Measurements from ENCODE around the gene FCAR.
"Not testable (repeated sequence)": the region's sequence is repeated elsewhere in the genome, so short reads cannot be mapped to it uniquely, and the experiment has no call there.

The FCAR gene

DNA sequence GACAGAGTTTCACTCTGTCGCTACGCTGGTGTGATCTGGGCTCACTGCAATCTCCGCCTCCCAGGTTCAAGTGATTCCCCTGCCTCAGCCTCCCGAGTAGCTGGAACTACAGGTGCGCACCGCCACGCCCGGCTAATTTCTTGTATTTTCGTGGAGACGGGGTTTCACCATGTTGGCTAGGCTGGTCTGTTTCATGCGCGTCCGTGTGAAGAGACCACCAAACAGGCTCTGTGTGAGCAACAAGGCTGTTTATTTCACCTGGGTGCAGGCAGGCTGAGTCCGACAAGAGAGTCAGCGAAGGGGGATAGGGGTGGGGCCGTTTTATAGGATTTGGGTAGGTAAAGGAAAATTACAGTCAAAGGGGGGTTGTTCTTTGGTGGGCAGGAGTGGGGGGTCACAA lies 20.1 kb downstream of the FCAR start:
- not testable (repeated sequence) for DNase-seq (ENCODE audit: low read depth, low spot score)

DNA sequence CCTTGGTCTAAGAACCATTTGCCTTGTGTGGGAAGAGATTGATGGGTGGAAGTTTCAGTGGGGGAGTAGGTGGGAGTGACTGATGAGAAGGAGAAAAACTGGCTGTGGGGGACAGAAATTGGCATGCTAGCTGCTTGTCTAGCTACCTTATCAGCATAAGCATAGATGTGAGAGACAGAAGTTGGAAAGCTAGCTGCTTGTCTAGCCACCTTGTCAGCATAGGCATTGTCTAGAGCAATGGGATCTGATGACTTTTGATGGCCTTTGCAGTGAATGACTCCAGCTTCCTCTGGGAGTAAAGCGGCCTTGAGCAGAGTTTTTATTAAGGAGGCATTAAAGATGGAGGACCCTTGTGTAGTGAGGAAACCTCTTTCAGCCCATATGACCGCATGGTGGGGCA lies 22.0 kb downstream of the FCAR start:
- no peak for DNase-seq (ENCODE audit: low read depth, low spot score)

DNA sequence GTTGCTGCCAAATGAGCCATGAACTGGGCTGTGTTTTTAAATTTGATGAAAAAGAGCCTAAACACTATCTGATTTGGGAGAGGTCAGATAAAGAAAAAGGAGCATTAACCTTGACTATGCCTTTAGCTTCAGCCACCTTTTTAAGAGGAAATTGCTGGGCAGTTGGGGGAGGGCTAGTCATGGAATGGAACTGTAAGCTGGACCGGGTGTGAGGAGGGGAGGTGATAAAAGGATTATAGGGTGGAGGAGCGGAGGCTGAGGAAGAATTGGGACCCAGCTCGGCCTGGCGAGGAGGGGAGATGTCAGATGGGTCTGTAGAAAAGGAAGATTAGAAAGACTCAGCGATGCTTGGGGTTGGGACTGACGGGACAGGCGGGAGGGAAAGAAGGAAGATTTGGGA lies 24.6 kb downstream of the FCAR start:
- not testable (repeated sequence) for DNase-seq (ENCODE audit: low read depth, low spot score)

DNA sequence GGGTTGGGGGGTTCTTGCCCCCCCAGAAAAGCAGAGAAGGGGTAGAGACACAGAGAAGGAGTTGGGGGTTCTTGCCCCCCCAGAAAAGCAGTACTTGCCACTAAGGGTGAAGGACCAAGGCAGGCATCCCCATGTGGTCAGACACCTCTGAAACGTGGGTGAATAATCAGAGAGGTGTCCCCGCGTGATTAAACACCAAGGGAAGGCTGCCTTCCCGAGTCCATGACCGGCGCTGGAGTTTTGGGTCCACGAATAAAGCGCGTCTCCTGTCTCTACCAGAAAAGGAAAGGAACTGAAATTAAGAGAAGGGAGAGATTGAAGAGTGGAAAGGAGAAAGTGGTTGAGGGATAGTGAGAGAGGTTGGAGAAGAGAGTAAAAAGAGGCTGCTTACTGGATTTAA lies 25.6 kb downstream of the FCAR start:
- not testable (repeated sequence) for DNase-seq (ENCODE audit: low read depth, low spot score)

DNA sequence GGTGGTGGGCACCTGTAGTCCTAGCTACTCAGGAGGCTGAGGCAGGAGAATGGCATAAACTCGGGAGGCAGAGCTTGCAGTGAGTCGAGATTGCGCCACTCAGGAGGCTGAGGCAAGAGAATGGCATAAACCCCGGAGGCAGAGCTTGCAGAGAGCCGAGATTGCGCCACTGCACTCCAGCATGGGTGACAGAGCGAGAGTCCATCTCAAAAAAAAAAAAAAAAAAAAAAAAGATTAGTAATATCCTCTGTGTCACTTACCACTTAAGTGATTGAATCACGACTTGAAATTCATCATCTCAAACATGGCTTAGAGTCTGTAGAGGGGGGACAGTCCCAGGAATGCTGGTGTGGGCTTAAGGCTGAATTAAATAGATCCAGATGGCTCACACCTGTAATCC lies 27.1 kb downstream of the FCAR start:
- not testable (repeated sequence) for DNase-seq (ENCODE audit: low read depth, low spot score)

DNA sequence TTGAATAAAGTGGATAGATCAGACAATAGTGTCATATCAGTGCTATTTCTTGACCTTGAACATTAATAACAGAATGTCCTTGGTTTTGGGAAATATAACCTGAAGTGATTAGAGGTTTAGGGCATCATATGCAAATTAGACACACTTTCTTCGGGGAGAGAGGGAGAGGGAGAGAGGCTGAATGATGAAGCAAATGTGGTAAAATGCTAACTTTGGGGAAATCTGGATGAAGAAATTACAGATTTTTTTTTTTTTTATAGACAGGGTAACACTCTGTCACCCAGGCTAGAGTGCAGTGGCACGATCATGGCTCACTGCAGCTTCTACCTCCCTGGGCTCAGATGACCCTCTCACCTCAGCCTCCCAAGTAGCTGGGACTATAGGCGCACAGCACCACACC lies 28.0 kb downstream of the FCAR start:
- no peak for DNase-seq (ENCODE audit: low read depth, low spot score)

DNA sequence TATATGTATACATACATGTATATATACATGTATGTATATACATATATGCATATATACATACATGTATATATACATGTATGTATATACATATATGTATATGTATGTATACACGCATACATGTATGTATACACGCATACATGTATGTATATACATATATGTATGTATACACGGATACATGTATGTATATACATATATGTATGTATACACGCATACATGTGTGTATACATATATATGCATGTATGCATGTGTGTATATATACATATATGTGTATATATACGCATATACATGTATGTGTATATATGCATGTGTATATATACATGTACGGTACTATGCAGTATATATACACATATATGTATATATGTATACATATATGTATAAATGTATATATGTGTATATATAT lies 29.3 kb downstream of the FCAR start:
- no peak for DNase-seq (ENCODE audit: low read depth, low spot score)

DNA sequence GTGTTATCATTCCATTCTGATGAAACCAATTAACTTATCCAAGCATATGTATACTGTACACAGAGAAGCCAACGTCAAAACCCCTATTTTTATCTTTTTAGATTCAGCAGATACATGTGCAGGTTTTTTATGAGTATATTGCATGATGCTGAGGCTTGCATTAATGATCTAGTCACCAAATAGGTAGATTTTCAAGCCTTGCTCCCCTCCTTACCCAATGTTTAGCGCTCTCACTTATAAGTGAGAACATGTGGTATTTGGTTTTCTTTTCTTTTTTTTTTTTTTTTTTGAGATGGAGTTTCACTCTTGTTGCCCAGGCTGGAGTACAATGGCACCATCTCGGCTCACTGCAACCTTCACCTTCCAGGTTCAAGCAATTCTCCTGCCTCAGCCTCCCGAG lies 30.2 kb downstream of the FCAR start:
- DNase-seq (ENCODE audit: low read depth, low spot score): not testable (repeated sequence)

DNA sequence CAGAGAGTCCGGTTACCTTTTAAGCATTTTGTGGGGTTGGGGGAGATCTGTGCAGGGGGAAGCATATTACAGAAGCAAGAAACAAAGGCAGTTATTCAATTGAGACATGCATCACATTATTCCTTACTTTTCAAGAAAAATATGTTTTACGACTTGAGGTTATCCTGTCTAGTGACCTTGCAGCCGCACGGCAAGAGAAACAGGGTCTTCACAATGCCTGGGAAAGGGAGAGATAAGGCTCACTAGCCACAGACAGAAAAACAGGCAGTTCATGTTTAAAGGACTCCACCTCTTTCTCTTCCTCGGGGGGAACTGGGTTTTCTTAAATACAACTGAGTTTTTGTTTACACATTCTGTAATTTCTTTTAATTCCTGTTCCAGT lies 31.4 kb downstream of the FCAR start:
- DNase-seq (ENCODE audit: low read depth, low spot score): no peak

DNA sequence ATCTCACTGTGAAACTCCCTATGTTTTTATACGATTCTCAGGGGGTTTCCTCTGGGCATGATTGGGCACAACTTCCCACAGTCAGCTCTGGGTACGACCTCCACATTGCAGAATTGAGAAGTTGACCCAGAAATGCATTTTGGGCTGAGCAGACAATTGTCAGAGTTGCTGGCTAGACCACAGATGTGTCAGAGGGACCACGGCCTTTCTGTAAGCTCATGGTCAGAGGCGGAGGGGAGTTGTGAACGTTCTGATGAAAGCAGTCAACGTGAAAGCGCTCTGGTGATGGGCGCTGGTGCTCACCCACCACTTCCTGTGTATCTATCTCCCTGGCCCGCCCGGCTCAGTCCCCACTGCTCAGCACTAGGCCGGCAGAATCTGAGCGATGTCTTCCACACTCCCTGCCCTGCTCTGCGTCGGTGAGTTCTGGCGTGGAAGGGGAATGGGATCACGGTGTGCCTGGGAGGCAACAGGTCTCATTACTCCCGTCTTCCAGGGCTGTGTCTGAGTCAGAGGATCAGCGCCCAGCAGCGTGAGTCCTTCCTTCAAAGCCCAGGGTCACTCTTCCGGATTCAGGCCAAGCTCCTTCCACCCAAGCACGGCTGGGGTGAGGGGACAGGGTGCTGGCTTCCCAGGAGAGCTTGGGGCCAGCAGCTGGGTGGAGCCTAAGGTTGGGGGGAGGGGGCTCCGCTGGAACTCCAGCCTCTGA lies 31.9 kb downstream of the FCAR start, which contains the start of gene NCR1:
Gene NCR1, plus strand, starts transcription at position 346 of the 709 bp plus-strand sequence. Its CDS starts 40 bp downstream, at position 386.
- DNase-seq (ENCODE audit: low read depth, low spot score): no peak

DNA sequence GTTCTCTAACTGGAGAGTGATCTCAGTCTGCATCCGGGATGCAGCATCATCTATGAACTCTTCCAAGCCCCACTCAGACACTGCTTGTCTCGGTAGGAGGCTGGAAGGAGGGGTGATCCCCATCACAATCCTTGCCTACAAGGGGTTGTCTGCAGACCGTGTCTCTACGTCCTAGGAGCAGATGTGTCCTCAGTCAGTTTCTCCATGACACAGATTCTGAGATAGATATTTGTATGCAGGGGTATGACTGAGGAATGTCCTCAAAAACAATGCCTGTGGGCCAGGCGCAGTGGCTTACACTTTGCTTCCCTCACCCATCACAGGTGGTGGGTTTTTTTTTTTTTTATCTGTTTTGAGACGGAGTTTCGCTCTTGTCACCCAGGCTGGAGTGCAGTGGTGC lies 32.8 kb downstream of the FCAR start:
- DNase-seq (ENCODE audit: low read depth, low spot score): no peak

DNA sequence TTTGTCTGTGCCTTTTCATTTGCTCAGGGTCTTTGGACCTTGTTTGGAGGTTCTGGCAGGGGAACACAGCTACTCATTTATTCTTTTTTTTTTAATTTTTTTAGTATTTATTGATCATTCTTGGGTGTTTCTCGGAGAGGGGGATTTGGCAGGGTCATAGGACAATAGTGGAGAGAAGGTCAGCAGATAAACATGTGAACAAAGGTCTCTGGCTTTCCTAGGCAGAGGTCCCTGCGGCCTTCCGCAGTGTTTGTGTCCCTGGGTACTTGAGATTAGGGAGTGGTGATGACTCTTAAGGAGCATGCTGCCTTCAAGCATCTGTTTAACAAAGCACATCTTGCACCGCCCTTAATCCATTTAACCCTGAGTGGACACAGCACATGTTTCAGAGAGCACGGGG lies 33.9 kb downstream of the FCAR start:
- DNase-seq (ENCODE audit: low read depth, low spot score): not testable (repeated sequence)

DNA sequence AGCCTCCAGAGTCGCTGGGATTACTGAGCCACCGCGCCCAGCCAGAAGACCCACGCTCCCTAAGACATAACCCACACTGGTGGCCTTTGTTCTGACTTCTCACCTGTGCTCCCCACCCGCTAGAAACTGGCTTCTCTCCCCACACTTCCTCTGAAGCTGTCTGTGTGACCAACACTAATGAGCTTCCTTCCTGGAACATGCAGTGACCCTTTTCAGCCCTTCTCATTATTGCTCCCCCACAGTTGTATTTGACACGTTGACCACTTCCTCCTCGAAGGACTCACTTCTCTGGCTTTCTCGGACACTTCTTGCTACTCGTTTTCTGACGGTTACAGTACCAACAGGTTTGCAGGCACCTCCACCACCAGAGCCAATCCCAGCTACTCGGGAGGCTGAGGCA lies 42.8 kb downstream of the FCAR start:
- DNase-seq (ENCODE audit: low read depth, low spot score): no peak

DNA sequence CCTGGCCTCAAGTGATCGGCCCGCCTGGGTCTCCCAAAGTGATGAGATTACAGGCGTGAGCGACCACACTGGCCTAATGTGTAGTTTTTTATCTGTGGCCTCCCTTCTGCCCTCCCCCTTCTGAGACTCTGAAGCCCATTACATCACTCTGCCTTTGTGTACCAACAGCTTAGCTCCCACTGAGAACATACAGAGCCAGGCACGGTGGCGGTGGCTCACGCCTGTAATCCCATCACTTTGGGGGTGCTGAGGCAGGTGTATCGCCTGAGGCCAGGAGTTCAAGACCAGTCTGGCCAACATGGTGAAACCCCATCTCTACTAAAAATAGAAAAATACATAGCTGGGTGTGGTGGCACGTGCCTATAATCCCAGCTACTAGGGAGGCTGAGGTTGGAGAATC lies 44.5 kb downstream of the FCAR start:
- DNase-seq (ENCODE audit: low read depth, low spot score): no peak

DNA sequence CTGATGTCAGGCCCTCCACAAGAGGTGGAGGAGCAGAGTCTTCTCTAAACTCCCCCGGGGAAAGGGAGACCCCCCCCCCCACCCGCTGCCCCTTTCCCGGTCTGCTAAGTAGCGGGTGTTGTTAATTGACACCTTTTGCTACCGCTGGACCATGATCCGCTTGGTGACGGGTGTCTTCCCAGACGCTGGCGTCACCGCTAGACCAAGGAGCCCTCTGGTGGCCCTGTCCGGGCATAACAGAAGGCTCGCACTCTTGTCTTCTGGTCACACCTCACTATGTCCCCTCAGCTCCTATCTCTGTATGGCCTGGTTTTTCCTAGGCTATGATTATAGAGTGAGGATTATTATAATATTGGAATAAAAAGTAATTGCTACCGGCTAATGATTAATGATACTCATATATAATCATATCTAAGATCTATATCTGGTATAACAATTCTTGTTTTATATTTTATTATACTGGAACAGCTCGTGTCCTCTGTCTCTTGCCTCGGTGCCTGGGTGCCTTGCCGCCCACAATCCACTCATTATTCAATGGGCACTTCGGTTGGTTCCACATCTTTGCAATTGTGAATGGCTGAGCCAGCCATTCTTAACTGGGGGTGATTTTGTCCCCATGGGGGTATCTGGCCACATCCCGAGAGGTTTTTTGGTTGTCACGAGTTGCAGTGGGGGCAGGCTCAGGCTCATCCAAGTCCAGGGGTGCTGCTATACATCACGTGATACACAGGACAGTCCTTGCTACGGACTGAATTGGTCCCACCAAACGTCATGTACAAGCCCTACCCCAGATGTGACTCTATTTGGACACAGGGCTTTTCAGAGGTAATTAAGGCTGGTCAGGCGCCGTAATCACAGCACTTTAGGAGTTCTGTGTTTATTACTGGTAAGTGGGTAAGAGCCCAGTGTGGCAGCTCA lies 45.9 kb downstream of the FCAR start:
- DNase-seq (ENCODE audit: low read depth, low spot score): not testable (repeated sequence)

DNA sequence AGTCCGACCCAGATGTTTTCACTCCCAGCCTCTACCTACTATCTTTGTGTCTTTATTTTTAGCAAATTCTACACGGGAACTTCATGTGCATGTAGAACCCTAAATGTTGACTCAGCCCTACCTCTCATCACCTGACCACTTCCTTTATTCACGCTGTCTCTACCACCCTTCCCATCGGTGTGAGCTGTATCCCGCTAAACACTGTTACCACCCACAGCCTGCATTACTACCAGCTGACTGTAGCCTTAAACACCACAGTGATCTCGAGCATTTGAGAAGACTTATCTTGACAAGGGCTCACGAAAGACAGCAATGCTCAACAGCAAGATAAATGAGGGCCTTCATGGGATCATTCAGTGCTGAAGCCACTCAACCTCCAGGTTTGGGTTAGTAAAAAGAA lies 47.0 kb downstream of the FCAR start:
- DNase-seq (ENCODE audit: low read depth, low spot score): no peak

DNA sequence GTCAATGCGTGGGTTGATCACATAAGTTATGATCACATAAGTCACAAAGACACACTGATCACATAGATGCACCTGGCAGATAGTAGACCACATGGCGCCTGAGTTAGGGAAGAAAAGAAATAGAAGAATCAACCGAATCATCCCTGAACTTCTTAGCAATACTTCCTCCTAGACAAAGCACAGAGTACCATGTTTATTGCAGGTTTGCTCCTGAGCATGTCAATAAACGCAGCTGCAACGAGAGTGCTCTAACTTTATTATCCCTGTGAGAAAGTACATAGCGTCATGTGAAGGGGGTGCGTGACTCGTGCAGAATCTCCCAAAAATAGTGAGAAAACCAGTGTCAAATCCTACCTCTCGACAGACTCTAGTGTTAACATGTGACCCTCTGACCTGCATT lies 49.2 kb downstream of the FCAR start:
- DNase-seq (ENCODE audit: low read depth, low spot score): no peak

DNA sequence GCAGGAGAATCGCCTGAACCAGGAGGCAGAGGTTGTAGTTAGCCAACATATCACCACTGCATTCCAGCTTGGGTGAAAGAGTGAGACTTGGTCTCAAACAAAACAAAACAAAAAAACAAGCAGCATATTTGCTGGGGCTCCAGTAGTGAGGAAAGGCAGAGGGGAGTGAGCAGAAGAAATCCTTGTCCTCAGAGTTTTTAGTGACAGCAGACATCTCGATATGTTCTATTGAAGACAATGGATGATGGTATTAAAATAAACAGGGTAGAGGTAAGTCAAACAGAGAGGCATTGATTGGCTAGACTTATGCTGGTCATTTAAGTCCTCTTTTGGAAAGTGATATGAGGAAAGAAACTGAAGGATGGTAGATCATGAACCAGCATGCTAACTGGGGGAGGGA lies 54.3 kb downstream of the FCAR start:
- no peak for DNase-seq (ENCODE audit: low read depth, low spot score)

DNA sequence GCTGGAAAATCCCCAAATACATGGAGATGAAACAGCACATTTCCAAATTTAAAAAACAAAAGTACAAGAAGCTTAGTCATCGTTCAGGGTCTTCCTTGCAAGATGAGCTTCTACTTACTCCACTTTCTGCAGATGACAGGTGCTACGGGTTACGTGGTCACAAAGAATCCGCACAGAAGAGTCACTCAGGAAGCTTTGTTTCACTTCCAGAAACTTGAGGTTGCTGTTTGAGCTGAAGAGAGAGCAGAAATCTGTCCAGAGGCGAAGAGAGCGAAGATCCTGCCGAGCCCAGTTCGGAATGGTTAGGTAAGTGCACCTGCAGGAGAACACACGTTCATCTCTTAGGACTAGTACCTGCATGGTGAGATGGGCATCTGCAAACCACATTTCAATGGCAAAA lies 63.9 kb downstream of the FCAR start:
- no peak for DNase-seq (ENCODE audit: low read depth, low spot score)

DNA sequence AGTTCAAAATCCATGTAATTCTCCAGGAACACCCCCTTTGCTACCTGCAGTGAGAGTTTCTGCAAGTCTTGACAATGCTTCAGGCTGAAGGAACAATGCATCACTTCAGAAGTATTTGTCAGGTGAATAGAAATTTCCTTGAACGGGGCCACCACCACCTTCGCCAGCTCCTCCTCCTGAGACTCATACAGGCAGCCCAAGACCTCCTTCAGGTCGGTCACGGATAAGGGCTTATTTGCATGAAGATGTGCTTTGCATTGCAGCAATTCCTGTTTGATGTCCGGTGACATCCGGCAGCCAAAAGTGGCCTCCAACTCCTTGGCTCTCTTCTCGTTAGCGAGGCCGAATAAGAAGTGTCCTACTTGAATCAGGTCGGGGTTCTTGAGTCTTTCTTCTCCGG lies 64.9 kb downstream of the FCAR start:
- DNase-seq (ENCODE audit: low read depth, low spot score): no peak

DNA sequence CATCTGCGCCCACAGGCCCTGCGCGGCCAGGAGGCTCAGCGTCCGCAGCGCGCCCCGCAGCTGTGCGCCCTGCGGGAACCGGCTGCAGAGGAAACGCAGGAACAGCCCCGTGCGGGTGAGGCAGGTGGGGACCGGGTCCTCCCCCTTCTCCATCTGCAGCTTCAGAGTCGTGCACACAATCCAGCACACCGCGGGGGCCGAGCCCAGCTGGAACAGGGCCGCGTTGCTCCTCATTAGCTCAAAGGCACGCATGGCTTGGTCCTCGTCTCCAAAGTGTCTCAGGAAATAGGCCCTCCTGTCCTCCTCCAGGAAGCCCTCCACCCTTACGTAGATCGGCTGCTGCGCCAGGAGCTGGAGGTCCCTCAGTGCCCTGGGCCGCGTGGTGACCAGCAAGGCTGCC lies 65.5 kb downstream of the FCAR start:
- DNase-seq (ENCODE audit: low read depth, low spot score): not testable (repeated sequence)
